GM19238 (cell line): ENCODE measurements around the gene CLEC16A.
"Not testable (repeated sequence)": the region's sequence is repeated elsewhere in the genome, so short reads cannot be mapped to it uniquely, and the experiment has no call there.

Experiments used
- DNase-seq: peaks from one replicate; pipeline ENCODE4 v3.0.0; 2011; ENCODE audit warnings: low spot score; ENCODE audit not compliant: insufficient read length

The CLEC16A gene

GRCh38 chr16:10925285-10925684, 19.1 kb upstream of the CLEC16A start:
- DNase-seq: not testable (repeated sequence)

GRCh38 chr16:10926094-10926493, 18.3 kb upstream of the CLEC16A start:
- DNase-seq: no peak

DNA sequence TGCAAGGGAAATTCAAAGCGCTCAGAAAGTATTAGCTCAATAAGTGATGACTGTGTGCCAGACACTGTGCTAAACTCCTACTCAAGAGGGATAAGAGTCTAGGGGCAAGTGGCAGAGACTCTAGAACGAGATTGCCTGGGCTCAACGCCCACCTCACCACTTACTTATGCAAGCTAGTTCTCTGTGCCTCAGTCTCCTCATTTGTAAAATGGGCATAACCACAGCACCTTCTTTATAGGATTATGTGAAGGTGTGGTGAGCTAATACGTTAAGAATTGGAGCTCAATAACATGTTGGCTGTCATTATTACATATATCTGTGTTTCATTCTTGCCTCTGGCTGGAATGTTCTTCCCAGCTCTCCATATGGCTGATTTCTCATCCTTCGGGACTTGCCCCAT, 17.5 kb upstream of the CLEC16A start:
- no peak for DNase-seq

DNA sequence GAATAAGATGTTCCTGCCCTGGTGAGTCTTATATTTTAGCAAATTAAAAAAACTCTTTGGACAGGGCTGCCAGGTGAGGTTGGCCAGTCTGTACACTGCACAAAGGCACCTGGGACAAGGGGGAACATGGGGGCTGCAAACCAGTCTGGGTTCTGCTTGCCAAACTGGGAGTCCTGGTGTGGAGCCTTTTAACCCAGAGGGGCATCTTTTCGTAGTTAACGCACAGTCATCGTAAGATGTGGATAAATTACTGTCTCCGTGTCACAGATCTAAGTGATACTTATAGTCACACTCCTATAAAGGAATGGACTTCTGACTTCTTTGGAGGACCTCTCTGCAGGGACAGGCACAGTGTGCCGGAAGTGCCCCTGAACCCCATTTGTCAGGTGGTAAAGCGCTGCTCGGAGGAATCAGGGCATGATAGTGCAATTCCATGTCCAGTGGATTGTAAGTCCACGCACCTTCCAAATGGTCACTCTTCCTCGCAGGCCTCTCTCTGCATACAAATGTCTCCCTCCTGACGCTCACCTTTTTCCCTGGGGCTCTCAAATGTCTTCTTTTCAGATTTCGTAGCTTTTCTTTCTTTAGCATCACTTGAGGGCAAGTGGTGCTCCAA, 16.8 kb upstream of the CLEC16A start:
- DNase-seq: no peak

- DNase-seq: not testable (repeated sequence)
Observed at GRCh38 chr16:10929097-10929496, 15.3 kb upstream of the CLEC16A start.

GRCh38 chr16:10929853-10930754, 14.3 kb upstream of the CLEC16A start:
- DNase-seq: no peak

DNA sequence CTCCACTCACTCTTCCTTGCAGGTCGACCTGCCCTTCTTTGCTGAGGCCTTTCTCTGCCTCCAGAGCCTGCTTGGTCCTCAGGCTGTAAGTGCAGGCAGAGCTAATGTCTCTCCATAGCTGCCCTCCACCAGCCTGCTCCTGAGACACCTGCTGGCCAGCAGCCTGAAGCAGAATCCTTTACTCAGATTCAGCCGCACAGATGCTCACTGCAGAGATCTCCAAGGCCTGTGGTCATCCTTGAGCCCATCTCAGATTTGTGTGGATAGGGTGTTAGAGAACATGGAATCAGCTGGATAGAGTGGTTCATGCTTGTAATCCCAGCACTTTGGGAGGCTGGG, 13.6 kb upstream of the CLEC16A start:
- DNase-seq: no peak

DNA sequence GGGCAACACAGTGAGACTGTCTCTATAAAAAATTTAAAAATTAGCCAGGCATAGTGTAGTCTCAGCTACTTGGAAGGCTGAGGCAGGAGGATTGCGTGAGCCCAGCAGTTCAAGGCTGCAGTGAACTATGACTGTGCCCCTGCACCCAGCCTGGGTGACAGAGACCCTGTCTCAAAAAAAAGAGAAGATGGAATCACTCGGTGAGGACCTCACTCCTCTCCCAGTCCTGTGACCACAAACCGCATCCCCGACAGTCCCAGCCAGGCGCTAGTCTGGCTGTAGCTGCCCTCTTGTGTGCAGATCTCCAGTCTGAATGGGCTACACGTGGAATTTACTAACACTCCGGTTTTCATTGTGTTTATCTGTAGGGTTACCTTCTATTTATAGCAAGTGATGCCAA, 13.2 kb upstream of the CLEC16A start:
- DNase-seq: no peak

DNA sequence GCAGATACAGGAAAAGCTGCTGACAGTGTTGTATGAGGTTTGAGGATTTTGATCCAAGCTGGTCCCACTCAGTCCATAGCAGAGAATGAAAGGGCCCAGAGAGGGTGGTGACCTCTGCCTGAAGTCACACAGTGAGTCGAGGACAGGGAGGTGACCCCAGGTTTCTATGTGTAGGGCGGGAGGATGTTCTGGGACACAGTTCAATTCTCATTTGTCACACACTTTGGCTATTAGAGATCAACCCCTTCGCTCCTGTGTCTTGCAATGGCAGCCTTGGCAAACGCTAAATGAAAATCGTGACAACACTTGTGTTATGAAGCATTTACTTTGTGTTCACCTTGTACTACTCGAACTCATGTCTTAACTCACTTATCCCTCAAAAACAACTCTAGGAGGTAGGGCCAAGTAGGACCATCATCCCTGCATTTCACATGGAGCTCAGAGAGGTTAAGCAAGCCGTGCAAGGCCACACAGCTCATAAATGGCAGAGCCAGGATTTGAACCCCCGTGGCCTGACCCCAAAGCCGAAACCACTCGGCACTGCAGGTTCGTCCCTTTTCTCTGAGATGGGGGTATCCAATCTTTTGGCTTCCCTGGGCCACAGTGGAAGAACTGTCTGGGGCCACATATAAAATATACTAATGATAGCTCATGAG, 12.3 kb upstream of the CLEC16A start:
- no peak for DNase-seq

DNA sequence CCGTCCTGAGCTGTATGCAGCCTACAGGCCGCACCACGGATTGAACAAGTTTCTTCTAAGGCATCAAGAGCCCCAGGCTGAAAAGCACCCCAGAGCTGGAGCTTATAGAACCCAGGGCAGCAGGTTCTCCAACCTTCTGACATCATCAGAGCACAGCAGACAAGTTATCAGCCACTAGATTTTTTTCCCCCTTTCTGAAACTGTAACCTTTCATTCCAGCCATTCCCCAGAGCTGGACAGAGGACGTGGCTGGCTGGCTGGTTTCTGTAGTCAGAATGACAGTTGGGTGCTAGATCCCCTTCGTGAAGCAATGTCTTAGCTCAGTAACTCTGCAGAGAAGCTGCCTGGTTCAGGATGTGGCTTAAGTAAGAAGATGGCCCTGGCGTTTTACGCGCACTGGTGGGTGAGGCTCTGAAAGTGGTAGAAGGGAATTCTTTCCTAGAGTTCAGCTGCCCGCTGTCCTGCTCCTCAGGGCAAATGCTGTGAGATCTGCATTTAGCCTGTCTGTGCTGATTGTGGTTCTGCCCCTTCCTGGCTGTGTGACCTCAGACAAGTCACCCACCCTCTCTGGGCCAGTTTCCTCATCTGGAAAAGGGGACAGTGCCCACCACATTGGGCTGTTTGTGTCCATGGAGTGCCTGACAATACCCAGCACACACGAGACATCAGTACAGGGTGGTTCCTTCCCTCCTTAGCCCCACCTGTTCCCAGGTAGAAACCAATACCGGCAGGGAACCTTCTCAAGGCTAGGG, 11.2 kb upstream of the CLEC16A start:
- no peak for DNase-seq

GRCh38 chr16:10933865-10934264, 10.5 kb upstream of the CLEC16A start:
- DNase-seq: no peak

GRCh38 chr16:10934325-10935107, 9.8 kb upstream of the CLEC16A start:
- DNase-seq: no peak

GRCh38 chr16:10935226-10935915, 9.0 kb upstream of the CLEC16A start:
- DNase-seq: no peak

- no peak for DNase-seq
Observed at GRCh38 chr16:10936272-10936984, 7.9 kb upstream of the CLEC16A start.

GRCh38 chr16:10937068-10937859, 7.1 kb upstream of the CLEC16A start:
- DNase-seq: no peak

- DNase-seq: no peak
Observed at GRCh38 chr16:10938321-10938720, 6.0 kb upstream of the CLEC16A start.

DNA sequence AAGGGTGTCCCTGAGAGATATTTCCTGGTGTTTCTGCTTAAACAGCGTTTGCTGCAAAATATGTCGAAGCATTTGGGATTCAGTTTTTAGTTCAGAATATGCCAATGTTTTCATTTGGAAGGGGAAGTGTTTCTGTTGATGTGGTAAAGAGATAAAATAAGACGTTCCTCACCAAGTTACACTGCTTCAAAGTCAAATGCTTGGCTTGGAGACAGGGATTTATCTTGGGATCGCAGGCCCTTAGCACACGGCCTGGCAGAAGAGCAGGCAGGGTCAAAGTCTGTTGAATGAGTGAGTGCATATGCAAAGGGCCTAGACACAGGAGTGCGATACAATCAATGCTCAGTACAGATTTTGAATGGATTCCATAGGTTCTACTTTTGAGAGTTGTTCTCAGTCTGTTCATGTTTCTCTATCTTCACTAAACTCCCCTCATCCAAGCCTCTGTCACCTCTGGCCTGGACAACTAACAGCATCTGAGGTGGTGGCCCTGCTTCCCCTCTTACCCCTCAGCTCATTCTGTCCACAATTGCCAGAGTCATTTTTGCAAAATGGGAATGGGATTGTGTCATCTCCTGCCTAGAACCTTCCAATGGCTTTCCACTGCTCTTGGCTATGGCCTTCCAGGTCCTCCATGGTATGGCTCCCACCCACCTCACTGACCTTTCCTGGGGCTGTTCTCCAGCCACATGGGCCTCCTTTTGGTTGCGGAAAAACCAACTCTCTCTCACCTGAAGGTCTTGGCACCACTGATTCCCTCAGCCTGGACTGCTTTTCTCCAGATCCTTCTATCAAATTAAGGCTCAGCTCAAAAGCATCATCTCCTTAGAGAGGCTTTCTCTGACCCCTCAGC, 5.3 kb upstream of the CLEC16A start:
- no peak for DNase-seq

- no peak for DNase-seq
Observed at GRCh38 chr16:10939649-10940234, 4.6 kb upstream of the CLEC16A start.
